Lung microvascular endothelial cell (primary cell): Measurements from ENCODE around the gene DYRK1B. TPM values are rescaled to one million over a fixed set of nuclear protein-coding genes. Genes with fewer than 3 reads are reported as not detected.
"Not testable (repeated sequence)": the region's sequence is repeated elsewhere in the genome, so short reads cannot be mapped to it uniquely, and the experiment has no call there.

Experiments used
- DNase-seq, 2 donors: peaks; one replicate each; pipeline versions ENCODE4 v3.0.0 to v3.0.0-alpha.2; 2010; ENCODE audit warnings: low read depth in 2 of 2
- total RNA-seq: library from RNA; depleted of rRNA; stranded (reverse); fragments of >200 nt; gene quantifications from 2 replicates; pipeline ENCODE4 v1.2.1, GENCODE V29; 2014

The DYRK1B gene
- 10.5 and 11.1 TPM in 2 replicates for total RNA-seq

- DNase-seq: peak; percentile 99
Measured at GRCh38 chr19:39833464-39834286, at the start of gene DYRK1B. DYRK1B (minus strand) TSS chr19:39834162; CDS start chr19:39831867, 2,295 bp downstream.

- DNase-seq: not testable (repeated sequence)
Measured at GRCh38 chr19:39882645-39883044, 48.7 kb upstream of the DYRK1B start.

- peak; percentile 17 to 32 for DNase-seq
Measured at GRCh38 chr19:39881495-39882110, 47.6 kb upstream of the DYRK1B start.

- not testable (repeated sequence) for DNase-seq
Measured at GRCh38 chr19:39880241-39880640, 46.3 kb upstream of the DYRK1B start.

- not testable (repeated sequence) for DNase-seq
Measured at GRCh38 chr19:39879796-39880195, 45.8 kb upstream of the DYRK1B start.

- not testable (repeated sequence) for DNase-seq
Measured at GRCh38 chr19:39878866-39879265, 44.9 kb upstream of the DYRK1B start.

GRCh38 chr19:39878398-39878797 lies 44.4 kb upstream of the DYRK1B start:
- no peak for DNase-seq

GRCh38 chr19:39877982-39878381 lies 44.0 kb upstream of the DYRK1B start:
- DNase-seq: not testable (repeated sequence)

GRCh38 chr19:39877488-39877887 lies 43.5 kb upstream of the DYRK1B start:
- not testable (repeated sequence) for DNase-seq

- not testable (repeated sequence) for DNase-seq
Measured at GRCh38 chr19:39876486-39876885, 42.5 kb upstream of the DYRK1B start.

- DNase-seq: peak in 1 of 2 donors; percentile 13
Measured at GRCh38 chr19:39875401-39875864, 41.5 kb upstream of the DYRK1B start.

- no peak for DNase-seq
Measured at GRCh38 chr19:39874404-39874803, 40.4 kb upstream of the DYRK1B start.

- DNase-seq: no peak
Measured at GRCh38 chr19:39873385-39873784, 39.4 kb upstream of the DYRK1B start.

GRCh38 chr19:39871886-39872866 lies 38.2 kb upstream of the DYRK1B start:
- DNase-seq: no peak

- no peak for DNase-seq
Measured at GRCh38 chr19:39871362-39871761, 37.4 kb upstream of the DYRK1B start.

GRCh38 chr19:39870171-39870971 lies 36.4 kb upstream of the DYRK1B start:
- no peak for DNase-seq

GRCh38 chr19:39867952-39868351 lies 34.0 kb upstream of the DYRK1B start:
- no peak for DNase-seq

GRCh38 chr19:39867133-39867532 lies 33.2 kb upstream of the DYRK1B start:
- no peak for DNase-seq

- no peak for DNase-seq
Measured at GRCh38 chr19:39865953-39866352, 32.0 kb upstream of the DYRK1B start.

- no peak for DNase-seq
Measured at GRCh38 chr19:39865186-39865585, 31.2 kb upstream of the DYRK1B start.

- no peak for DNase-seq
Measured at GRCh38 chr19:39864118-39864517, 30.2 kb upstream of the DYRK1B start.
